Tibial nerve (tissue), 3 donors: ENCODE measurements around the gene YDJC.

ENCODE experiments used
- POLR2A ChIP-seq, 2 donors: fragments of 450-650 bp; IDR thresholded peaks; one replicate each; pipeline ENCODE4 v1.6.1; 2017; ENCODE audit warnings: antibody characterized with exemption in 2 of 2, mild to moderate bottlenecking in 2 of 2, moderate library complexity in 2 of 2
- TF ChIP-seq, protein P1 (sequence below), 5 experiments: fragments of 200-600 bp in 3 of 5; fragments of 450-650 bp in 2 of 5; sonication (generic) in 3 of 5; IDR thresholded peaks; one replicate each; pipeline ENCODE4 v1.5.1; 2016 to 2019; ENCODE audit warnings: antibody characterized with exemption in 5 of 5, mild to moderate bottlenecking in 3 of 5, moderate library complexity in 2 of 5

- TF ChIP-seq, protein P1, sequence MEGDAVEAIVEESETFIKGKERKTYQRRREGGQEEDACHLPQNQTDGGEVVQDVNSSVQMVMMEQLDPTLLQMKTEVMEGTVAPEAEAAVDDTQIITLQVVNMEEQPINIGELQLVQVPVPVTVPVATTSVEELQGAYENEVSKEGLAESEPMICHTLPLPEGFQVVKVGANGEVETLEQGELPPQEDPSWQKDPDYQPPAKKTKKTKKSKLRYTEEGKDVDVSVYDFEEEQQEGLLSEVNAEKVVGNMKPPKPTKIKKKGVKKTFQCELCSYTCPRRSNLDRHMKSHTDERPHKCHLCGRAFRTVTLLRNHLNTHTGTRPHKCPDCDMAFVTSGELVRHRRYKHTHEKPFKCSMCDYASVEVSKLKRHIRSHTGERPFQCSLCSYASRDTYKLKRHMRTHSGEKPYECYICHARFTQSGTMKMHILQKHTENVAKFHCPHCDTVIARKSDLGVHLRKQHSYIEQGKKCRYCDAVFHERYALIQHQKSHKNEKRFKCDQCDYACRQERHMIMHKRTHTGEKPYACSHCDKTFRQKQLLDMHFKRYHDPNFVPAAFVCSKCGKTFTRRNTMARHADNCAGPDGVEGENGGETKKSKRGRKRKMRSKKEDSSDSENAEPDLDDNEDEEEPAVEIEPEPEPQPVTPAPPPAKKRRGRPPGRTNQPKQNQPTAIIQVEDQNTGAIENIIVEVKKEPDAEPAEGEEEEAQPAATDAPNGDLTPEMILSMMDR (IDR thresholded peaks at IDR 0.05), result peak in 2 of 5 experiments; percentile 22
- TF ChIP-seq POLR2A (IDR thresholded peaks at IDR 0.05), result no peak
These were observed 5.5 kb downstream of the YDJC start for GRCh38 chr22:21624120-21624879.
